C4-2B (cell line): ENCODE results near the gene ALG12.

Experiments
- H3K27ac ChIP-seq: fragments of 450-650 bp; 2 replicates; pipeline ENCODE4 v1.5.1; 2017
- ZFX ChIP-seq: fragments of 450-650 bp; IDR thresholded peaks from 2 replicates; pipeline ENCODE4 v1.6.1; 2017
- TF ChIP-seq, protein P1 (sequence below): fragments of 450-650 bp; conservative IDR thresholded peaks from 2 replicates; pipeline ENCODE4 v1.5.1; 2017; ENCODE audit warnings: mild to moderate bottlenecking

Gene ALG12

DNA sequence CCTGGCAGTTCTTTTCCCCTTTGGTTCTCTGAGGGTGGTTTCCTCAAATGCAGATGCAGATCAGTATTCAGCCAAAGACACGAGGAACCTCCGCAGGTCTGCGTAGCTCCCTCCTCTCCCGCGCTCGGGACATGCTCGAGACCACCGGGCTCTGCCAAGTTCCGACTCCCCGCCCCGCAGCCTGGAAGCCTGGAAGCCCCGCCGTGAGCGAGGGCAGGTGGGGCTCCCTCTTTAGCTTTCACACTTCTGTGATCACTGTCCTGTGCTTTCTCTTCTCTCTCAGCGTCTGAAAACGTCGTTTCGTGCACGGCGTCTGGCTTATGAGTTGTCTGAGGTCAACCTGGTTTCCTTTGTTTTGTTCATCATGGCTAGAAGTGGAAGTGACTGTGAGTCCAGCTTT lies 38.0 kb downstream of the ALG12 start:
- no peak overlapping the region for H3K27ac ChIP-seq
- TF ChIP-seq, protein P1, sequence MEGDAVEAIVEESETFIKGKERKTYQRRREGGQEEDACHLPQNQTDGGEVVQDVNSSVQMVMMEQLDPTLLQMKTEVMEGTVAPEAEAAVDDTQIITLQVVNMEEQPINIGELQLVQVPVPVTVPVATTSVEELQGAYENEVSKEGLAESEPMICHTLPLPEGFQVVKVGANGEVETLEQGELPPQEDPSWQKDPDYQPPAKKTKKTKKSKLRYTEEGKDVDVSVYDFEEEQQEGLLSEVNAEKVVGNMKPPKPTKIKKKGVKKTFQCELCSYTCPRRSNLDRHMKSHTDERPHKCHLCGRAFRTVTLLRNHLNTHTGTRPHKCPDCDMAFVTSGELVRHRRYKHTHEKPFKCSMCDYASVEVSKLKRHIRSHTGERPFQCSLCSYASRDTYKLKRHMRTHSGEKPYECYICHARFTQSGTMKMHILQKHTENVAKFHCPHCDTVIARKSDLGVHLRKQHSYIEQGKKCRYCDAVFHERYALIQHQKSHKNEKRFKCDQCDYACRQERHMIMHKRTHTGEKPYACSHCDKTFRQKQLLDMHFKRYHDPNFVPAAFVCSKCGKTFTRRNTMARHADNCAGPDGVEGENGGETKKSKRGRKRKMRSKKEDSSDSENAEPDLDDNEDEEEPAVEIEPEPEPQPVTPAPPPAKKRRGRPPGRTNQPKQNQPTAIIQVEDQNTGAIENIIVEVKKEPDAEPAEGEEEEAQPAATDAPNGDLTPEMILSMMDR: no peak
- no peak for TF ChIP-seq ZFX

DNA sequence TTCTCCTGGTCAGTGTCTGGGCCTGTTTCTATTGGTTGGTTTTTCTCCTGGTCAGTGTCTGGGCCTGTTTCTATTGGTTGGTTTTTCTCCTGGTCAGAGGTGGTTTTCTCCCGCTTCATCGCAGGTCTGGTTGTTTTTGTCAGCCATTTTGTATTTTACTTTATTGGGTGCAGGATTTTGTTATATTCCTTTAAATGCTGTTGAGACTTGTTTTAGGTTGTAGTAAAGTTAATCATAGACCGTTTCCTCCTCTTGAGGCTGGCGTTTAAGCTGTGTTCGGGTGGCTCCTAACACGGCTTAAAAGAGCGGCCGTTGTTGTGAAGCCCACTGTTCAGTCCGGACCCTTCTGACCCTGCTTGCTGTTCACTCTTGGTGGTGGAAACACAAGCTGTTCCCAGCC lies 38.4 kb downstream of the ALG12 start:
- no peak overlapping the region for H3K27ac ChIP-seq
- TF ChIP-seq ZFX: no peak

DNA sequence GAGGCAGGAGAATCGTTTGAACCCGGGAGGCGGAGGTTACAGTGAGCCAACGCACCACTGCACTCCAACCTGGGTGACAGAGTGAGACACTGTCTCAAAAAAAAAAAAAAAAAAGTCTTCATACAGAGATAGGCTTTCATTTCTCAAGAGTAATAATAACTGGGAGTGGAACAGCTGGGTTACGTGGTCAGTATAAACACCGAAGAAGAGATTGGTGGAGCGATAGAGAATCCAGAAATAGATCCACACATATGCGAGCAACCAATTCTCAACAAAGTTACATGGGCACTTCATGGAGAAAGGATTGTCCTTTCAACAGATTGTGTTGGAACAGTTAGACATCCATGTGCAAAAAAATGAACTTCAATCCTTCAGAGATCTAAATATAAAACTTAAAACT lies 40.0 kb downstream of the ALG12 start:
- no peak overlapping the region for H3K27ac ChIP-seq
- TF ChIP-seq ZFX: no peak
- TF ChIP-seq, protein P1: no peak

DNA sequence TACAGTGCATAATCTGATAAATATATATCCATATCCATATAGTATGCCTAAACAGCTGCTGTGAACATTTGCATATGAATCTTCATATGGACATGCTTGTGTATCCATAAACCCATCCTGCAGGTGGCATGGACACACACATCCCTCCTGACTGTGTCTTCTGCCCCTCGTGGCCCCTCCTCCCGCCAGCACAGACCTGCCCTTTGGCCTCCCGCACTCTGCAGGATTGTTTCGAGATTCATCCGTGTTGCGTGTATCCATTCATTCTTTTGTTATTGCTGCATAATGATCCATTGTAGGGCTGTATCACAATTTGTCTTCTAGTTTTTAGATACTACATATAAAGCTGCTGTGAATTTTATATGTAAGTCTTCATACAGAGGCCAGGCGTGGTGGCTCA lies 40.6 kb downstream of the ALG12 start:
- no peak overlapping the region for H3K27ac ChIP-seq
- TF ChIP-seq, protein P1: no peak

DNA sequence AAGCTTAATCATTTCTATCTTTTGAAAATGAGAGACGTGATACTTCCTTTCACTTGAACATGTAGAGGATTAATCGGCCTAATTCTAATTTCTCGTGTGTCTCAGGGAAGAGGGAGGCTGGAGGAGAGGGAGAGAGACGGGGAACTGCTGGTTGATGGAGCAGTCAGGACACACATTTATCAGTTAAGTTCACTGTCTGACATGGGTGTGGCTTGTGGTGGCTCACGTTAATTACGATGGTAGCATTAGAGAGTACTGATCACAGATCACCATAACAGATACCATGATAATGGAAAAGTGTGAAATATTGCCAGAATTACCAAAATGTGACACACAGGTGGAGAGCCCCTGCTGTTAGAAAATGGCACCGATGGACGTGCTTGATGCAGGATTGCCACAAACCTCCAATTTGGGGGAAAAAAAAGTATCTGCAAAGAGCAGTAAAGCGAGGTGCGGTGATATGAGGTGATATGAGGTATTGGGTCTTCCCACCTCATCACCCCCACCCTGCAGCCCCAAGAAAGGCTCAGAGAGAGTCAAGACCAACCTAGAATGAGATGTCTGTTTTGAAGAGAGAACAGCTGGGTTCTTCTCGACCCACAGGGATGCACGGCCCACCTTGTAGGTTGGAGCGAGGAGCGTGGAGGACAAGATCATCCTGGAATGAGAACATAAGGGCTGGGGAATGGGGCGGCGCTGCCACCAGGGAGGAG lies 44.9 kb downstream of the ALG12 start:
- no peak for TF ChIP-seq ZFX
- TF ChIP-seq, protein P1: no peak
- no peak overlapping the region for H3K27ac ChIP-seq

DNA sequence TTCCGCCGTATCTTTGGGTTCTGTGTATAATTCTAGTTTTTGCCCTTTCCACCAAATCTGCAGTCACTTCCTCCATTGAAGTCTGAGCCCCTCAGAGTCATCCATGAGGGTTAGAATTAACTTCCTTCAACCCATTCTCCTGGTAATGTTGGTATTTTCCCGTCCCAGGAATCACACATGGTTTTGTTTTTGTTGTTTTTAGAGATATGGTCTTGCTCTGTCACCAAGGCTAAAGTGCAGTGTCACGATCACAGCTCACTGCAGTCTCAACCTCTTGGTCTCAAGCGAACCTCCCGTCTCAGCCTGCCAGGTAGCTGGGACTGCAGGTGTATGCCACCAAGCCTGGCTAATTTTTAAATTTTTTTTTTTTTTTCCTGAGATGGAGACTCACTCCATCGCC lies 45.9 kb downstream of the ALG12 start:
- TF ChIP-seq ZFX: no peak
- TF ChIP-seq, protein P1: no peak
- no peak overlapping the region for H3K27ac ChIP-seq

DNA sequence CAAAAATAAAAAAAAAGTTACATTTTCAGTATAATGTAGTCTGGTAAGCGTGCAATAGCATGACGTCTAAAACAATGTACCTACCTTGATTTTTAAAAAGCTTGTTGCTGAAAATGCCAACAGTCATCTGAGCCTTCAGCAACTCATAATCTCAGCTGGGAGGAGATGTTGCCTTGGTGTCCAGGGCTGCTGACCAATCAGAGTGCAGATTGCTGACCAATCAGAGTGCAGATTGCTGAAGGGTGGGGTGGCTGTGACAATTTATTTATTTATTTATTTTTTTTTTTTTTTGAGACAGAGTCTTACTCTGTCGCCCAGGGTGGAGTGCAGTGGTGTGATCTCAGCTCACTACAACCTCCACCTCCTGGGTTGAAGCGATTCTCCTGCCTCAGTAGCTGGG lies 46.8 kb downstream of the ALG12 start:
- no peak for TF ChIP-seq ZFX
- TF ChIP-seq, protein P1: no peak
- no peak overlapping the region for H3K27ac ChIP-seq

DNA sequence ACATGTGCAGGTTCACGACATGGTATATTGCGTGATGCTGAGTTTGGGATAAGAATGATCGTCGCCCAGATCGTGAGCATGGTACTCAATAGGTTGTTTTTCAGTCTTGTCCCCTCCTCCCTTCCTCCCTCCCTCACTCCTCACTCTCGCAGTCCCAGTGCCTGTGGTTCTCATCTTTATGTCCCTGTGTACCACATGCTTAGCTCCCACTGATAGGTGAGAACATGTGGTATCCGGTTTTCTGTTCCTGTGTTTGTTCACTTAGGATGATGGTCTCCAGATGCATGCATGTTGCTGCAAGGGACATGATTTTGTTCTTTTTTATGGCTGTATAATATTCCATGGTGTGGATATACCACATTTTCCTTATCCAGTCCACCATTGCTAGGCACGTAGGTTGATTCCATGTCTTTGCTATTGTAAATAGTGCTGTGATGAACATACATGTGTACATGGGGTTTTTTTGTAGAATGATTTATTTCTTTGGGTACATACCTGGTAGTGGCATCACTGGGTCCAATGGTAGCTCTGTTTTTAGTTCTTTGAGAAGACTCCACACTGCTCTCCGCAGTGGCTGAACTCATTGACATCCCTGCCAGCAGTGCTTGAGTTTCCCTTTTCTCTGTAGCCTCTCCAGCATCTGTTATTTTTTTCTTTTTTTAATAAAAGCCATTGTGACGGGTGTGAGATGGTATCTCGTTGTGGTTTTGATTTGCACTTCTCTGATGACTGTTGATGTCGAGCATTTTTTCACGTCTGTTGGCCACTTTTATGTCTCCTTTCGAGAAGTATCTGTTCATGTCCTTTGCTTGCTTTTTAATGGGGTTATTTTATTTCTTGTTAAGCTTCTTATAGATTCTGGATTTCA lies 48.2 kb downstream of the ALG12 start:
- no peak overlapping the region for H3K27ac ChIP-seq
- TF ChIP-seq, protein P1: no peak
- TF ChIP-seq ZFX: no peak
